Measurements from ENCODE around the gene ZNF441. TPM values are rescaled to one million over a fixed set of nuclear protein-coding genes. Genes with fewer than 3 reads are reported as not detected.

Gene ZNF441
- total and polyA plus RNA-seq, 2 of the 13 experiments (the other 11 are each of a cell fraction or from before 2014, with no cell fraction given) = 2.8 to 10.0 TPM

DNA sequence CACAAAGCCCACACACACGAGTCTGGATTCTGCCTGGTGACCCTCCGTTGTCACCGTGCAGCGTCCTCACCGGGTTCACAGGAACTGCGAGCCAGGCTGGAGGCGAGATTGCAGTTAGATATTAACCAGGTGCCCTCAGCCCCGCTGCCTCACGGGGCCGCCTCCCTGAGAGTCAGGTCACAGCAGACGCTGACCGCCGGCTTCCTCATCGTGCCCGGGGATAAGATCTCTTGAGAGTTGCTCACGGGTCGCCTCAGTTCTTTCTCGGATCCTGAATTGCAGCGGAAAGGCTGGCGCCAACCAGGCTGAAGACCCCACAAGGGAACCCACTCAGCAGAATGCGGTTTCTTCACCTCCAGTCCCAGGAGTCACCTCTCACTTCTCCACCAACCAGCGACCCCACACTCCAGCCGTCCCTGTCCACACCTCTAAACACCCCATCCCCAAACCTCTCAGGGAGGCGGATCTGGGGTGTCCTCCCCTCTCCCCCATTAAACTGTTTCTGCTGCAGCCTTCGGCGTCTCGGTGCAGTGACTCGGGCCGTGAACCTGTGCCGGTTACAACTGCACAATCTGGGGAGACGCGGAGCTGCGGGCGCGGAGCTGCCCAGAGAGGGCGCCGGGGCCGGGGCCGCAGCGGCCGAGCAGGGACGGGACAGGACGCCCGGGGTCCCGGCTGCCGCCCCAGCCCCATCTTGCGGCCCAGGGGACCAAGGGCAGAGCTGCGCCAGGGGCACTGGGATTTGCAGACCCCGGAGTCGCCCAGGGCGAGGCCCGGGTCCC, 28.6 kb upstream of the ZNF441 start (continued):
- TF ChIP-seq EEA1 (CRISPR knock-in tag; IDR thresholded peaks at IDR 0.05; ENCODE audit: borderline replicate concordance) (no peak), POLR2AphosphoS2 (IDR thresholded peaks at IDR 0.05; ENCODE audit: low read depth, low read length) (no peak), SP140L (CRISPR knock-in tag; IDR thresholded peaks at IDR 0.05; ENCODE audit: borderline replicate concordance) (no peak), FOXA1 (IDR thresholded peaks at IDR 0.05) (no peak), FOXA1 (CRISPR knock-in tag; IDR thresholded peaks at IDR 0.05) (no peak), ZMYM3 (CRISPR knock-in tag; IDR thresholded peaks at IDR 0.05) (no peak), MXD4 (CRISPR knock-in tag; IDR thresholded peaks at IDR 0.05) (peak; percentile 29; the same call in 1 of the 2 replicates), CREB1 (IDR thresholded peaks at IDR 0.05) (0 out of 2 replicates have a peak, but pooled peaks have one; percentile 4), CREB1 (CRISPR knock-in tag; IDR thresholded peaks at IDR 0.05) (no peak), ZNF124 (CRISPR knock-in tag; IDR thresholded peaks at IDR 0.05) (no peak), ZNF83 (CRISPR knock-in tag; IDR thresholded peaks at IDR 0.05; ENCODE audit: borderline replicate concordance) (0 out of 2 replicates have a peak, but pooled peaks have one; percentile 18), ZNF326 (CRISPR knock-in tag; IDR thresholded peaks at IDR 0.05; ENCODE audit: borderline replicate concordance) (no peak), TGIF2 (CRISPR knock-in tag; IDR thresholded peaks at IDR 0.05) (peak; percentile 72), ARNT2 (CRISPR knock-in tag; IDR thresholded peaks at IDR 0.05; ENCODE audit: low read depth) (peak; percentile 23; the same call in 1 of the 2 replicates), ZNF260 (CRISPR knock-in tag; IDR thresholded peaks at IDR 0.05; ENCODE audit: borderline replicate concordance, low read depth) (no peak), ZNF724P (CRISPR knock-in tag; IDR thresholded peaks at IDR 0.05; ENCODE audit: borderline replicate concordance) (no peak), MATR3 (CRISPR knock-in tag; IDR thresholded peaks at IDR 0.05) (no peak), NFATC3 (CRISPR knock-in tag; IDR thresholded peaks at IDR 0.05) (no peak), ZNF713 (CRISPR knock-in tag; IDR thresholded peaks at IDR 0.05) (no peak; the same call in 1 of the 2 replicates)
- TF ChIP-seq, protein P1, sequence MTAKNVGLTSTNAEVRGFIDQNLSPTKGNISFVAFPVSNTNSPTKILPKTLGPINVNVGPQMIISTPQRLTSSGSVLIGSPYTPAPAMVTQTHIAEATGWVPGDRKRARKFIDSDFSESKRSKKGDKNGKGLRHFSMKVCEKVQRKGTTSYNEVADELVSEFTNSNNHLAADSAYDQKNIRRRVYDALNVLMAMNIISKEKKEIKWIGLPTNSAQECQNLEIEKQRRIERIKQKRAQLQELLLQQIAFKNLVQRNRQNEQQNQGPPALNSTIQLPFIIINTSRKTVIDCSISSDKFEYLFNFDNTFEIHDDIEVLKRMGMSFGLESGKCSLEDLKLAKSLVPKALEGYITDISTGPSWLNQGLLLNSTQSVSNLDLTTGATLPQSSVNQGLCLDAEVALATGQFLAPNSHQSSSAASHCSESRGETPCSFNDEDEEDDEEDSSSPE (CRISPR knock-in tag; IDR thresholded peaks at IDR 0.05) = no peak
- TF ChIP-seq, protein P2, sequence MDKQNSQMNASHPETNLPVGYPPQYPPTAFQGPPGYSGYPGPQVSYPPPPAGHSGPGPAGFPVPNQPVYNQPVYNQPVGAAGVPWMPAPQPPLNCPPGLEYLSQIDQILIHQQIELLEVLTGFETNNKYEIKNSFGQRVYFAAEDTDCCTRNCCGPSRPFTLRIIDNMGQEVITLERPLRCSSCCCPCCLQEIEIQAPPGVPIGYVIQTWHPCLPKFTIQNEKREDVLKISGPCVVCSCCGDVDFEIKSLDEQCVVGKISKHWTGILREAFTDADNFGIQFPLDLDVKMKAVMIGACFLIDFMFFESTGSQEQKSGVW (CRISPR knock-in tag; IDR thresholded peaks at IDR 0.05; ENCODE audit: borderline replicate concordance) = no peak
- TF ChIP-seq, protein P3, sequence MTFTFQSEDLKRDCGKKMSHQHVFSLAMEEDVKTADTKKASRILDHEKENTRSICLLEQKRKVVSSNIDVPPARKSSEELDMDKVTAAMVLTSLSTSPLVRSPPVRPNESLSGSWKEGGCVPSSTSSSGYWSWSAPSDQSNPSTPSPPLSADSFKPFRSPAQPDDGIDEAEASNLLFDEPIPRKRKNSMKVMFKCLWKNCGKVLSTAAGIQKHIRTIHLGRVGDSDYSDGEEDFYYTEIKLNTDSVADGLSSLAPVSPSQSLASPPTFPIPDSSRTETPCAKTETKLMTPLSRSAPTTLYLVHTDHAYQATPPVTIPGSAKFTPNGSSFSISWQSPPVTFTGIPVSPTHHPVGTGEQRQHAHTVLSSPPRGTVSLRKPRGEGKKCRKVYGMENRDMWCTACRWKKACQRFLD (CRISPR knock-in tag; IDR thresholded peaks at IDR 0.05; ENCODE audit: borderline replicate concordance) = no peak
- TF ChIP-seq, protein P4, sequence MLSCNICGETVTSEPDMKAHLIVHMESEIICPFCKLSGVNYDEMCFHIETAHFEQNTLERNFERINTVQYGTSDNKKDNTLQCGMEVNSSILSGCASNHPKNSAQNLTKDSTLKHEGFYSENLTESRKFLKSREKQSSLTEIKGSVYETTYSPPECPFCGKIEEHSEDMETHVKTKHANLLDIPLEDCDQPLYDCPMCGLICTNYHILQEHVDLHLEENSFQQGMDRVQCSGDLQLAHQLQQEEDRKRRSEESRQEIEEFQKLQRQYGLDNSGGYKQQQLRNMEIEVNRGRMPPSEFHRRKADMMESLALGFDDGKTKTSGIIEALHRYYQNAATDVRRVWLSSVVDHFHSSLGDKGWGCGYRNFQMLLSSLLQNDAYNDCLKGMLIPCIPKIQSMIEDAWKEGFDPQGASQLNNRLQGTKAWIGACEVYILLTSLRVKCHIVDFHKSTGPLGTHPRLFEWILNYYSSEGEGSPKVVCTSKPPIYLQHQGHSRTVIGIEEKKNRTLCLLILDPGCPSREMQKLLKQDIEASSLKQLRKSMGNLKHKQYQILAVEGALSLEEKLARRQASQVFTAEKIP (CRISPR knock-in tag; IDR thresholded peaks at IDR 0.05; ENCODE audit: borderline replicate concordance) = no peak
- TF ChIP-seq, protein P5, sequence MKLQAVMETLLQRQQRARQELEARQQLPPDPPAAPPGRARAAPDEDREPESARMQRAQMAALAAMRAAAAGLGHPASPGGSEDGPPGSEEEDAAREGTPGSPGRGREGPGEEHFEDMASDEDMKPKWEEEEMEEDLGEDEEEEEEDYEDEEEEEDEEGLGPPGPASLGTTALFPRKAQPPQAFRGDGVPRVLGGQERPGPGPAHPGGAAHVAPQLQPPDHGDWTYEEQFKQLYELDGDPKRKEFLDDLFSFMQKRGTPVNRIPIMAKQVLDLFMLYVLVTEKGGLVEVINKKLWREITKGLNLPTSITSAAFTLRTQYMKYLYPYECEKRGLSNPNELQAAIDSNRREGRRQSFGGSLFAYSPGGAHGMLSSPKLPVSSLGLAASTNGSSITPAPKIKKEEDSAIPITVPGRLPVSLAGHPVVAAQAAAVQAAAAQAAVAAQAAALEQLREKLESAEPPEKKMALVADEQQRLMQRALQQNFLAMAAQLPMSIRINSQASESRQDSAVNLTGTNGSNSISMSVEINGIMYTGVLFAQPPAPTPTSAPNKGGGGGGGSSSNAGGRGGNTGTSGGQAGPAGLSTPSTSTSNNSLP (IDR thresholded peaks at IDR 0.05; ENCODE audit: low read depth, low read length) = 0 out of 2 replicates have a peak, but pooled peaks have one; percentile 30

All from HepG2 (cell line).